Spleen (tissue), 11 donors: Measurements from ENCODE around the gene PCGF5. TPM values are rescaled to one million over a fixed set of nuclear protein-coding genes. Genes with fewer than 3 reads are reported as not detected.
"Not testable (repeated sequence)": the region's sequence is repeated elsewhere in the genome, so short reads cannot be mapped to it uniquely, and the experiment has no call there.

Experiments
- DNase-seq: peaks from one replicate; pipeline ENCODE4 v3.0.0-alpha.2; 2020
- H3K27ac ChIP-seq, 8 donors: fragments of 200-600 bp; sonication (generic) in 7 of 8; 1 replicate in 4 of 8; 2 replicates in 4 of 8; pipeline versions ENCODE4 v1.5.0 to v1.8.0; 2016 to 2021; ENCODE audit warnings: inconsistent platforms in 4 of 8, mild to moderate bottlenecking in 4 of 8, moderate library complexity in 1 of 8
- H3K27me3 ChIP-seq, 7 donors: fragments of 200-600 bp; sonication (generic) in 6 of 7; replicated peaks in 1 of 7; 1 replicate in 4 of 7; 2 replicates in 3 of 7; pipeline versions ENCODE4 v1.5.0 to v1.8.0; 2016 to 2021; ENCODE audit warnings: inconsistent platforms in 3 of 7, mild to moderate bottlenecking in 1 of 7
- H3K36me3 ChIP-seq, 6 donors: fragments of 200-600 bp; sonication (generic) in 5 of 6; 1 replicate in 4 of 6; 2 replicates in 2 of 6; pipeline versions ENCODE4 v1.5.0 to v1.8.0; 2016 to 2021; ENCODE audit warnings: inconsistent platforms in 2 of 6
- H3K4me1 ChIP-seq, 6 donors: fragments of 200-600 bp; sonication (generic) in 5 of 6; 1 replicate in 3 of 6; 2 replicates in 3 of 6; pipeline versions ENCODE4 v1.5.0 to v1.8.0; 2016 to 2021; ENCODE audit warnings: inconsistent platforms in 3 of 6
- H3K4me3 ChIP-seq, 8 donors: fragments of 200-600 bp; sonication (generic) in 7 of 8; 1 replicate in 4 of 8; 2 replicates in 4 of 8; pipeline versions ENCODE4 v1.5.0 to v1.8.0; 2016 to 2021; ENCODE audit warnings: inconsistent platforms in 4 of 8, mild to moderate bottlenecking in 4 of 8, moderate library complexity in 2 of 8
- H3K9me3 ChIP-seq, 8 donors: fragments of 200-600 bp; sonication (generic) in 7 of 8; 1 replicate in 4 of 8; 2 replicates in 4 of 8; pipeline versions ENCODE4 v1.5.0 to v1.8.0; 2016 to 2021; ENCODE audit warnings: inconsistent platforms in 4 of 8
- CTCF ChIP-seq, 11 experiments: fragments of 200-600 bp in 7 of 11; fragments of 450-650 bp in 4 of 11; sonication (generic) in 4 of 11; IDR thresholded peaks in 8 of 11; conservative IDR thresholded peaks in 3 of 11; 1 replicate in 7 of 11; 2 replicates in 4 of 11; pipeline versions ENCODE4 v1.4.0 to v1.8.0; 2016 to 2021; ENCODE audit warnings: antibody characterized with exemption in 11 of 11, inconsistent platforms in 4 of 11, mild to moderate bottlenecking in 1 of 11
- POLR2A ChIP-seq, 3 donors: fragments of 450-650 bp; IDR thresholded peaks; one replicate each; pipeline ENCODE4 v1.5.1; 2017; ENCODE audit warnings: antibody characterized with exemption in 3 of 3, mild to moderate bottlenecking in 1 of 3
- POLR2AphosphoS5 ChIP-seq, 3 donors: sonication (generic); formaldehyde crosslinking; IDR thresholded peaks; one replicate each; pipeline ENCODE4 v1.5.1; 2017; ENCODE audit warnings: antibody characterized with exemption in 3 of 3
- WGBS, 5 donors: extraction: QIAGEN DNeasy Blood & Tissue Kit in 3 of 5; methylation state at CpG; one replicate each; pipeline versions ENCODE4 v1.1.5 to v1.1.7; 2013 to 2018; 5-methylcytosine and 5-hydroxymethylcytosine counted together
- intact Hi-C: fragments of 100-400 bp; cut with DNase I; formaldehyde crosslinking; loops from one replicate; pipeline ENCODE4 v1.15.0; 2023; ENCODE audit warnings: low total_unique reads
- polyA plus RNA-seq, 3 donors: library from polyadenylated mRNA; stranded (reverse); fragments of 200-250 nt; gene quantifications; one replicate each; pipeline ENCODE4 v1.2.1, GENCODE V29; 2013
- total RNA-seq, 7 donors: library from RNA; depleted of rRNA in 3 of 7; stranded (reverse); fragments of >200 nt in 3 of 7; fragmentation: NEBNext Ultra II Directional in 4 of 7; extraction: Animal tissue kit (Norgen Biotek cat#: 25700) in 4 of 7; gene quantifications; one replicate each; pipeline versions ENCODE4 v1.1.0 to v1.2.1, GENCODE V29; 2016 to 2021
- donor health status: healthy with polysubstance abuse.
- donor health status: DM: no; HTN: no; CAD: no; lungs with moderate emphysema.
- donor health status: DM: no; HTN: no; CAD: no.
- donor health status: Bipolar disorder and iron deficiency.
- donor health status: healthy.
- donor health status: DM: no; HTN: no; CAD: no.
- donor health status: DM: yes; HTN: yes; CAD: no.

Gene PCGF5
- total and polyA plus RNA-seq, 10 donors, result 20.4 to 68.5 (median 50.8) TPM

- intact Hi-C loops, result no loop called here
Observed at GRCh38 chr10:91317541-91317940, 97.1 kb downstream of the PCGF5 start.

GRCh38 chr10:91319336-91319735 lies 98.9 kb downstream of the PCGF5 start:
- Histone ChIP-seq H3K27ac (no peak overlapping the region), H3K9me3 (peaks cover 0 to 4% (median 0%) of the 10 kb centered on the region in 8 donors), H3K36me3 (no peaks in the 10 kb centered on the region), H3K4me1 (no peaks in the 10 kb centered on the region), H3K4me3 (no peak overlapping the region), H3K27me3 (no peaks in the 10 kb centered on the region)
- TF ChIP-seq POLR2AphosphoS5 (IDR thresholded peaks at IDR 0.05) (no peak), POLR2A (IDR thresholded peaks at IDR 0.05) (no peak), CTCF (IDR thresholded peaks at IDR 0.05 in 8 of 11, conservative IDR thresholded peaks at IDR 0.05 in 3 of 11) (no peak)
- WGBS, 5 donors, result 87 to 92% (median 89%) methylated on average over 4 of the region's 4 CpGs
- intact Hi-C loops, result no loop called here
- no peak for DNase-seq

More at GRCh38 chr10:91317541-91317940, 97.1 kb downstream of the PCGF5 start:
- H3K27ac ChIP-seq, result no peak overlapping the region
- no peaks in the 10 kb centered on the region for H3K27me3 ChIP-seq
- H3K4me3 ChIP-seq, result no peak overlapping the region
- no peaks in the 10 kb centered on the region for H3K36me3 ChIP-seq
- no peak for TF ChIP-seq POLR2A (IDR thresholded peaks at IDR 0.05)
- no peak for TF ChIP-seq CTCF (IDR thresholded peaks at IDR 0.05 in 8 of 11, conservative IDR thresholded peaks at IDR 0.05 in 3 of 11)
- no peak for TF ChIP-seq POLR2AphosphoS5 (IDR thresholded peaks at IDR 0.05)
- DNase-seq, result no peak
- H3K9me3 ChIP-seq, result no peaks in the 10 kb centered on the region
- H3K4me1 ChIP-seq, result no peaks in the 10 kb centered on the region

GRCh38 chr10:91323293-91323905 lies 102.9 kb downstream of the PCGF5 start:
- H3K36me3 ChIP-seq, H3K27ac ChIP-seq, H3K4me1 ChIP-seq, DNase-seq, H3K27me3 ChIP-seq, intact Hi-C loops, H3K4me3 ChIP-seq: not testable (repeated sequence)
- 94 to 98% (median 96%) methylated on average over 12 to 44 of the region's 44 CpGs for WGBS, 5 donors
- H3K9me3 ChIP-seq, result peaks cover 0 to 11% (median 0%) of the 10 kb centered on the region in 8 donors

- peaks cover 0 to 18% (median 0%) of the 10 kb centered on the region in 8 donors for H3K9me3 ChIP-seq
- intact Hi-C loops, result no loop called here
- no peak overlapping the region for H3K27ac ChIP-seq
- no peak for DNase-seq
- no peaks in the 10 kb centered on the region for H3K27me3 ChIP-seq
- no peaks in the 10 kb centered on the region for H3K4me1 ChIP-seq
- no peak overlapping the region for H3K4me3 ChIP-seq
- TF ChIP-seq POLR2AphosphoS5 (IDR thresholded peaks at IDR 0.05), result no peak
- no peak for TF ChIP-seq POLR2A (IDR thresholded peaks at IDR 0.05)
- no peak for TF ChIP-seq CTCF (IDR thresholded peaks at IDR 0.05 in 8 of 11, conservative IDR thresholded peaks at IDR 0.05 in 3 of 11)
- 78 to 94% (median 83%) methylated on average over 4 of the region's 4 CpGs for WGBS, 5 donors
- H3K36me3 ChIP-seq, result no peaks in the 10 kb centered on the region
Observed at GRCh38 chr10:91328320-91328984, 108.0 kb downstream of the PCGF5 start.

Other genes with a start within 250 kb of the PCGF5 start
- gene HECTD2, start 189.7 kb downstream of the PCGF5 start, total RNA-seq, result 10 to 100 TPM in 3 of 7 donors, 1 to 10 TPM in 4; 7.0 to 11.1 (median 7.6) TPM
- gene HECTD2, start 189.7 kb downstream of the PCGF5 start, polyA plus RNA-seq, result 1 to 10 TPM; 3.3 to 3.8 (median 3.6) TPM